ENCODE results near the gene MYO1H. TPM values are rescaled to one million over a fixed set of nuclear protein-coding genes. Genes with fewer than 3 reads are reported as not detected.
A peak's percentile ranks its signal among the peaks of the same experiment; 100 is the strongest.

Gene MYO1H
- total and polyA plus RNA-seq, 2 of the 8 experiments (the other 6 are each of a cell fraction or from before 2014, with no cell fraction given), result 0.03 TPM; not detected in 1

- no peak overlapping the region for H2AK5ac ChIP-seq (ENCODE audit: low read depth, low read length)
- H4K8ac ChIP-seq (ENCODE audit: extremely low read depth, insufficient read depth, low read length), result no peak overlapping the region
- H3K27me3 ChIP-seq (replicated peaks in 1 of 4; ENCODE audit: control insufficient read depth in 3 of 4, extremely low read depth in 1 of 4, insufficient read depth in 3 of 4, low read length in 3 of 4), result no peaks in the 10 kb centered on the region
- H3K27ac ChIP-seq (ENCODE audit: low read depth, low read length), result no peak overlapping the region
- H3K23me2 ChIP-seq (ENCODE audit: low read depth, low read length), result peaks cover 6% of the 10 kb centered on the region
- ChIA-PET POLR2A (ENCODE audit: partially characterized antibody) (no interaction called here), CTCF (ENCODE audit: partially characterized antibody) (interaction anchor here (0.6 to 10.6 kb wide), 15 partner anchors 10 to 288 kb away, joined by 3 to 148 read pairs (median 5); partner anchors contain the start of gene MYO1H)
- peaks cover 0 to 2% of the 10 kb centered on the region in 2 experiments for H4K20me1 ChIP-seq (replicated peaks in 1 of 2; ENCODE audit: control insufficient read depth in 1 of 2, insufficient read depth in 2 of 2, low read length in 2 of 2)
- H3K9ac ChIP-seq (replicated peaks in 1 of 4; ENCODE audit: extremely low read depth in 1 of 4, low read depth in 3 of 4, low read length in 3 of 4), result no peak overlapping the region; a peak in 1 of 7 replicates
- no peak for DNase-seq (ENCODE audit: low read depth in 1 of 2, low spot score in 2 of 2)
- H3K4me1 ChIP-seq (replicated peaks in 1 of 4; ENCODE audit: control insufficient read depth in 3 of 4, insufficient read depth in 4 of 4, low read length in 3 of 4), result peaks cover 0 to 2% (median 0%) of the 10 kb centered on the region in 4 experiments; a peak in 1 of 7 replicates
- H3K23ac ChIP-seq (ENCODE audit: insufficient read length), result no peak overlapping the region
- H3K4me3 ChIP-seq (ENCODE audit: extremely low read depth in 1 of 4, insufficient read depth in 2 of 4, low read depth in 3 of 4, low read length in 4 of 4), result no peak overlapping the region
- H3K18ac ChIP-seq (ENCODE audit: extremely low read depth, low read length), result no peak overlapping the region
- H2BK120ac ChIP-seq (replicated peaks; ENCODE audit: low read depth, low read length), result no peak overlapping the region
- H2BK20ac ChIP-seq (ENCODE audit: low read length), result no peak overlapping the region
- no peak for FAIRE-seq
- H3K79me1 ChIP-seq (ENCODE audit: low read depth, low read length), result no peaks in the 10 kb centered on the region
- H3K79me2 ChIP-seq (ENCODE audit: control insufficient read depth in 1 of 2, insufficient read depth in 2 of 2, low read length in 2 of 2), result no peaks in the 10 kb centered on the region
- H3K56ac ChIP-seq (replicated peaks; ENCODE audit: insufficient read length, low read depth, low read length), result no peak overlapping the region
- no peak overlapping the region for H4K91ac ChIP-seq (replicated peaks; ENCODE audit: insufficient read length, low read length)
- 0 out of 2 replicates have a peak overlapping the region, but pooled peaks have one; percentile 13 for H2AFZ ChIP-seq (ENCODE audit: low read length)
- peaks cover 0 to 3% of the 10 kb centered on the region in 2 experiments; a peak in 2 of 4 replicates for H3K9me3 ChIP-seq (ENCODE audit: insufficient read depth in 2 of 2, low read depth in 1 of 2, low read length in 1 of 2)
- H3K4me2 ChIP-seq (ENCODE audit: insufficient read depth in 1 of 2, low read depth in 2 of 2, low read length in 2 of 2), result no peak overlapping the region
- H2BK12ac ChIP-seq (ENCODE audit: low read depth, low read length), result no peak overlapping the region
- WGBS, 2 experiments (ENCODE audit: extremely low coverage in 1 of 2, insufficient coverage in 1 of 2, insufficient read length in 1 of 2, insufficient replicate concordance in 2 of 2, low coverage in 1 of 2, low lambda C conversion rate in 2 of 2, missing lambda C conversion rate in 1 of 2), result 86% methylated on average over 4 of the region's 4 CpGs; no CpG with 5 or more reads in 1 of the 2 experiments
- no peak overlapping the region for H2BK15ac ChIP-seq (ENCODE audit: low read length)
- H3K36me3 ChIP-seq (ENCODE audit: control insufficient read depth in 2 of 4, insufficient read depth in 4 of 4, low read length in 3 of 4), result no peaks in the 10 kb centered on the region
- no peak overlapping the region for H3K4ac ChIP-seq (replicated peaks; ENCODE audit: insufficient read length, low read depth, low read length)
- no peak overlapping the region for H2BK5ac ChIP-seq (ENCODE audit: low read depth, low read length)
- TF ChIP-seq YY1 (IDR thresholded peaks at IDR 0.05; ENCODE audit: low read depth, low read length), result 0 out of 2 replicates have a peak, but pooled peaks have one; percentile 46
- TF ChIP-seq PHF8 (conservative IDR thresholded peaks at IDR 0.05; ENCODE audit: low read depth, low read length), result no peak
- TF ChIP-seq USF2 (IDR thresholded peaks at IDR 0.05; ENCODE audit: low read length), result peak; percentile 66
- no peak overlapping the region for H3K14ac ChIP-seq (ENCODE audit: insufficient read length)
- H4K5ac ChIP-seq (ENCODE audit: insufficient read length, low read depth, low read length), result no peak overlapping the region
Measured at GRCh38 chr12:109389146-109389545, 41.4 kb downstream of the MYO1H start.
